Stimulated activated naive CD8-positive, alpha-beta T cell treated with anti-CD3 and anti-CD28 coated beads, Interleukin-15, amount 100 ng/mL, for 72 hours (primary cell): Measurements from ENCODE around the gene SAG.

Source experiments
- ATAC-seq: fragments of 150-1000 bp; cut with Tn5 transposase; 2 replicates; pipeline ENCODE4 v1.10.0; 2021; ENCODE audit warnings: mild to moderate bottlenecking, moderate library complexity
- DNase-seq, 2 donors: peaks; one replicate each; pipeline ENCODE4 v3.0.0; 2021 to 2022
- H3K27ac Mint-ChIP-seq, 2 donors: one replicate each; pipeline ENCODE4 v1.8.0; 2022; ENCODE audit warnings: mild to moderate bottlenecking in 2 of 2, mixed read lengths in 2 of 2, moderate library complexity in 2 of 2
- H3K27me3 Mint-ChIP-seq: one replicate; pipeline ENCODE4 v1.8.0; 2022; ENCODE audit warnings: mixed read lengths
- H3K4me1 Mint-ChIP-seq: one replicate; pipeline ENCODE4 v1.8.0; 2022; ENCODE audit warnings: mild to moderate bottlenecking, mixed read lengths
- H3K4me3 Mint-ChIP-seq, 2 donors: one replicate each; pipeline ENCODE4 v1.8.0; 2022; ENCODE audit warnings: mild to moderate bottlenecking in 2 of 2, mixed read lengths in 2 of 2, moderate library complexity in 1 of 2
- H3K9me3 Mint-ChIP-seq, 2 donors: one replicate each; pipeline ENCODE4 v1.8.0; 2022; ENCODE audit warnings: mixed read lengths in 2 of 2

Gene SAG

DNA sequence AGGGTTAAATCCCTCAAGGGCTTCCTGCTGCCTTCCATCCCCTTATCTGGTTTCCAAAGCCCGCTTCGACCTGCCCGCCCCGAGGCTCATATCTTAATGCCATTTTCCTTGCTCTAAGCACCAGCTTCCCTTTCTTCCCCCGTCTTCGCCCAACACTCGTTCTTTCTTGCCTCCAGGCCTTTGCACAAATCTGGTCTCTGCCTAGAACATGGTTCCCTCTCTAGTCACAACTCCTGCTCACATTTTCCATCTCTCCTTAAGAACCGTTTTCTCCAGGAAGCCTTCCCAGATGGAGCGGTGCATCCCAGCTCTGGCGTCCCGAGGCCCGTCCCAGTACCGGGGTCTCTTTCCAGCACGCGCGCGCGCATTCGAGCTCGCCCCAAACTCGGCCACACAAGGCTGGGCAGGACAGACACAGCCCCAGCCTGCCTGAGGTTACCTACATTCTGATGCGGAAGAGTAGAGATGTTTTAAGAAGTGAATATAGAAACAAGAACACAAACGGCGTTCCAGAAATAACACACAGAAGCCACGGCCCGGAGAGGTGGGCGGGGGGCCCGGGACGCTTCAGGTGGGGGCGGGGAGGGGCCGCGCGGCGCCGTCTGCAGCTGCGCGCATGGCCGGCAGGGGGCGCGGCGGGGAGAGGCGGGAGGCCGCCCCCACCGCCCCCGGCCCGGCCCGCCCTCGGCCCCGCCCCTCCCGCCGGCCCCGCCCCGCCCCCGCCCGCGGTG lies 46.3 kb downstream of the SAG start, which contains the start of gene DGKD:
DGKD (plus strand) TSS at position 726 of the 731 bp plus-strand sequence. CDS start 25 bp downstream, outside the sequence.
- Mint-ChIP-seq H3K4me1 (peaks cover 83% of the 10 kb centered on the region), H3K9me3 (no peaks in the 10 kb centered on the region), H3K27ac (peak within 1 kb of the TSS; percentile 87 to 93), H3K27me3 (no peaks in the 10 kb centered on the region), H3K4me3 (peak within 1 kb of the TSS; percentile 87 to 90)
- ATAC-seq (peak; percentile 64), DNase-seq (peak; percentile 64 to 68)

DNA sequence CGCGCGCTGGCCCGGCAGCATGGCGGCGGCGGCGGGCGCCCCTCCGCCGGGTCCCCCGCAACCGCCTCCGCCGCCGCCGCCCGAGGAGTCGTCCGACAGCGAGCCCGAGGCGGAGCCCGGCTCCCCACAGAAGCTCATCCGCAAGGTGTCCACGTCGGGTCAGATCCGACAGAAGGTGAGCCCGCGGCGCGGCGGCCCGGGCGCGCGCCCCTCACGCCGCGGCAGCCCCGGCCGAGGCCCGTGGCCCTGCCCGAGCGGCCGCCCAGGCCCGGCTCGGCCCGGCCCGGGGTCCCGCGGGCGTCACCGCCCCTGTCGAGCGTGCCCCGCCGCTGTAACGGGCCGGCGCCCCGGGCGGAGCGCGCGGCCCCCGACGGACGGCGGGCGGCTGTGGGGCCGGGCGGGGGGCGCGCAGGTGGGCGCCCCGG lies 46.9 kb downstream of the SAG start:
- no peaks in the 10 kb centered on the region for H3K9me3 Mint-ChIP-seq
- peaks cover 83% of the 10 kb centered on the region for H3K4me1 Mint-ChIP-seq
- H3K27me3 Mint-ChIP-seq = no peaks in the 10 kb centered on the region
- peak; percentile 31 for ATAC-seq
- H3K27ac Mint-ChIP-seq = no peak overlapping the region
- peak overlapping the region in 1 of 2 donors; percentile 55 for H3K4me3 Mint-ChIP-seq
- DNase-seq = no peak

DNA sequence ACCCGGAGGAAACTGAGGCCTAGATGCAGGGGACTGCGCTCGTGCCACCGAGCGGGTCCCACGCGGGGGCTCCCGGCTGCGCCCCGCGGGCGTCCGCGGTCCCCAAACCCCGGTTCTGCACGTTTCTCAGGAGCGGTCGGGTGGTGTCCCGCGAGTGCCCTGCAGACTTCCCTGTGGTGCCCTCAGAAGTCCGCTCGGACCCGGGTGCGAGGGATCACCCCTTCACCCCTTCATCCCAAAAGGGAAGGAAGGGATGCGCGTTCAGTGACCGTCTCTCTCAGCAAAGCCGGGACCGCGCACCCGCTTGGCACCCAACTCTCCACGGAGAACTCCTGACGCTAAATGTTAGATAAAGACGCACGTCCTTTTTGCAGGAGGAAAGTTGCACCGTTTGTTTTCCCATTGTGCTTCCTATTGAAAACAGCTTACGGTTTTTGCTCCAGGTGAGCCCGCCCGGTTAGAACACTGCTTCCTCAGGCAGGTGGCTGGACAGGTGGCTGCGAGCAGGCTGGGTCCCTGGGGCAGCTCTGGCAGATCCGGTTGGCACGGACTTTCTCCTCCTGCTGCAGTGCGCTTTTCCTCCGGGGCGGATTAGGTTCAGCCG lies 47.5 kb downstream of the SAG start:
- peak overlapping the region; percentile 87 to 90 for H3K4me3 Mint-ChIP-seq
- H3K27ac Mint-ChIP-seq = peak overlapping the region; percentile 87 to 93
- H3K27me3 Mint-ChIP-seq = no peaks in the 10 kb centered on the region
- peak in 1 of 2 donors; percentile 33 for DNase-seq
- no peaks in the 10 kb centered on the region for H3K9me3 Mint-ChIP-seq
- peak; percentile 1 for ATAC-seq
- H3K4me1 Mint-ChIP-seq = peaks cover 83% of the 10 kb centered on the region

DNA sequence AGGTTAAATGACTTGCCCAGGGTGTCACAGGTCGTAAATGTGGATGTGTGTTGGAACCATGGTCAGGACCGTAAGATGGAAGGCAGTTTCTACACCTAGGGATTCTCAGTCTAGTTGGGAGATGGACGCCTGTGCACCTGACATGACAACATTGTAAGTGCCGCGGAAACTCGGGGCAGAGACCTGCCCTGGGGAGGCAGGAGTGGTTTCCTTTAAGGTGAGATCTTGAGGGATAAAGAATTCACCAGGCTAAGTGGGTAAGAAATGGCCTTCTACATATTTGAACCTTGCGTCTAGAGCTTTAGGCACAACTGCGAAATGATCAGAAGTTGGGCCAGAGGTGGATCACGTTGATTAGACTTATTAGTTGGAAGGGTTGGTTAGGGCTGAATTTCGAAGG lies 48.3 kb downstream of the SAG start:
- ATAC-seq (no peak), DNase-seq (no peak)
- peaks cover 83% of the 10 kb centered on the region for H3K4me1 Mint-ChIP-seq
- H3K9me3 Mint-ChIP-seq = no peaks in the 10 kb centered on the region
- no peaks in the 10 kb centered on the region for H3K27me3 Mint-ChIP-seq
- H3K27ac Mint-ChIP-seq = peak overlapping the region; percentile 71 to 93
- H3K4me3 Mint-ChIP-seq = peak overlapping the region; percentile 87 to 90

DNA sequence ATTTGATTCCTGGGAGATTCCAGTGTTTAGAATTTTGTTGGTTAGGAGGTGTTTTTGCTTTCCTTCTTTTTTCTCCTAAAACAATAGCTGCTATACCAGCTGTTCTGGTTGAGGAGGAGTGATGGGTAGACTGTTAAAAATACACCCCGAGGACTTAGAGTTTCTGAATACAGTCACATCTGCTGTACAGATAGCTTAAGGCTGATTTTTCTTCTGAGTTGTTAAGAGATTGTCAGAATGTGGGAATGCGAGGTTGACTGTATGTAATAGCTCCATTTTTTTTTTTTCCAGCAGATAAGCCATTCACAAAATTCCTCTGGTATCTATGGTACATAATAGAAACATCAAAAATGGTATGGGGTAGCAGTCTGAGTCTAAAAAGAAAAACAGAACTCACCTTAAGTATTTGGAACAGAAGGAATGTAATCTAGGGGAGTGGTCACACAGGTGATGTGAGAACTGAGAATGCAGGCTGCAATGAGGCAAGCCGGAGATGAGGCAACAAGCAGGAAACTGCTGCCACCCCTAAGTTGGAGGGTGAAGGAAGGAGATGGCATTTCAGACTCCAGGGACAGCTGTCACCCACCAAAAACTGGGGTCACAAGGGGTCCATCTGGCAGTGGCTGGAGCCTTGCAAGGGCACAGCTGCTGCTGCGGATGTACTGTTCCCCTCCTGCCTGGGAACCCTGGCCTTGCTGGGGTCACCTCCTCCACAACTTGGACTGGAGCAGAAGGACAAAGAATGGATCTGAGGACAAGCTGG lies 49.1 kb downstream of the SAG start:
- no peaks in the 10 kb centered on the region for H3K27me3 Mint-ChIP-seq
- DNase-seq (peak; percentile 33 to 70), ATAC-seq (peak; percentile 64)
- H3K9me3 Mint-ChIP-seq = no peaks in the 10 kb centered on the region
- peaks cover 83% of the 10 kb centered on the region for H3K4me1 Mint-ChIP-seq
- H3K27ac Mint-ChIP-seq = peak overlapping the region; percentile 94 to 97
- H3K4me3 Mint-ChIP-seq = peak overlapping the region; percentile 87 to 90

DNA sequence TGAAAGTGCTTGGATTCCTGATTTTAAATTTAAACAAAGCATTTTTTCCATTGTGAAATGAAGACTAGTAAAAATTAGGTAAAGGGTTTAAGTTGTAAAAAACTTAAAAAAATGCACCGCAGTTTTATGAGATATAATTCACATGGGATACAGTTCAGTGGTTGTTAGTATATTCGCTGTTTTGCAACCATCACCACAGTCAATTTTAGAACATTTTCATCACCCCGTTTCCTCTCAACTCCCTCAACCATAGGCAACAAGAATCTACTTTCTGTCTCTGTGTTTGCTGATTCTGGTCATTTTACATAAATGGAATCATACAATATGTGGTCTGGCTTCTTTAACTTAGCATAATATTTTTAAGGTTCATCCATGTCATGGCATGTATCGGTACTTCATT lies 50.7 kb downstream of the SAG start:
- ATAC-seq = no peak
- peaks cover 81% of the 10 kb centered on the region for H3K4me1 Mint-ChIP-seq
- H3K9me3 Mint-ChIP-seq = no peaks in the 10 kb centered on the region
- no peak for DNase-seq
- peak overlapping the region; percentile 87 to 90 for H3K4me3 Mint-ChIP-seq
- H3K27me3 Mint-ChIP-seq = no peaks in the 10 kb centered on the region
- H3K27ac Mint-ChIP-seq = peak overlapping the region in 1 of 2 donors; percentile 94

DNA sequence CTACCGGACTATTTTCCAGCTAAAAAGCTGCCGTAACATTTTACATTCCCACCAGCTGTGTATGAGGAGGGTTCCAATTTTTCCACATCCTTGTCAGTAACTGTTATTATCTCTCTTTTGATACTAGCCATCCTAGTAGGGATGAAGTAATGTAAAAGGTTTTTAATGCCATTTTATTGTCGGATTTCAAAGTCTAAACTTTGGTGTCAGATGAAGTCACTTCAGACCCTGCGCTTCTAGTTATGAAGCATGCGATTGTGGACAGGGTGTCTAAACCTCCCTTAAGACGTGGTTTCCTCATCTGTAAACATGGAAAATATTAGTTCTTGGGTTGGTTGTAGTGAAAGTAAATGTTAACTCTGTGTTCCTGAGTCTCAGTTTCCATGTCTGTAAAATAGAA lies 51.3 kb downstream of the SAG start:
- peak overlapping the region; percentile 87 to 90 for H3K4me3 Mint-ChIP-seq
- peak overlapping the region; percentile 48 to 94 for H3K27ac Mint-ChIP-seq
- H3K9me3 Mint-ChIP-seq = peaks cover 0 to 4% of the 10 kb centered on the region in 2 donors
- peaks cover 80% of the 10 kb centered on the region for H3K4me1 Mint-ChIP-seq
- no peaks in the 10 kb centered on the region for H3K27me3 Mint-ChIP-seq
- ATAC-seq (peak; percentile 67), DNase-seq (peak in 1 of 2 donors; percentile 37)

DNA sequence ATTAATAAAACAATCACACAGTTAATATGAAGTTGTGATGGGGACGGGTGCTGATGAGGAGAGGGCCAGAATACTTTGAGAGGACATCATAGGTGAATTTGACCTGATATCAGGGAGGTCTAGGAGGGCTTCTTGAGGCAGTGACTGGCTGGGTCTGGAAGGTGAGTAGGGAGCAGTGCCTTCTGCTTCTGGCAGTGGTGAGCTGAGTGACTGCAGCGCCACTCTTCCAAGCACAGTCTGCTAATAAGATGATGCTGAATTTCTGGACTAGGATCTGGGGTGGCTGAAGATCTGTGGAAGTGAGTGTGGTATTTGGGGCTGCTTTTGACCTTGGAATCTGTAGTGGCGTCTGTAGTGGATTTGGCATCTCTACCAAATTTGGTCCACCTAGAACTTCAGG lies 52.2 kb downstream of the SAG start:
- no peaks in the 10 kb centered on the region for H3K27me3 Mint-ChIP-seq

DNA sequence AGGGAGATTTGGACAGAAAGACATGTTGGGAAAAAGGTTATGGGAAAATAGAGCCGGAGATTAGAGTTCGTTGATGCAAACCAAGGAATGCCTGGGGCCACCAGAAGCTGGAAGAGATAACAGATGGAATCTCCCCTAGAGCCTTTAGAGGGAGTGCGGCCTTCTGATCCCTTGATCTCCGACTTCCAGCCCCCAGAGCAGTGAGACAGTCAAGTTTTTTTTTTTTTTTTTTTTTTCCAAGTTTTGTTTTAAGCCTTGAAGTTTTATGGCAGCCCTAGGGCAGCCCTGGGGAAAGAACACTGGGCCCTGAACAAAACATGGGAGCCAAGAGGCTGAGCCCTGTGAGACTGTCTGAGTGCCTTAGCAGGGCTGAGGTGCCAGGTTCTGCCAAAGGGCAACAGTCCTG lies 53.2 kb downstream of the SAG start:
- Mint-ChIP-seq H3K4me3 (no peak overlapping the region), H3K27ac (no peak overlapping the region), H3K9me3 (peaks cover 0 to 4% of the 10 kb centered on the region in 2 donors), H3K27me3 (no peaks in the 10 kb centered on the region), H3K4me1 (peaks cover 91% of the 10 kb centered on the region)
- DNase-seq (no peak), ATAC-seq (no peak)

More for the DNA sequence above, 52.2 kb downstream of the SAG start:
- DNase-seq (no peak), ATAC-seq (no peak)
- Mint-ChIP-seq H3K4me1 (peaks cover 87% of the 10 kb centered on the region), H3K4me3 (peak overlapping the region; percentile 87 to 90), H3K9me3 (peaks cover 0 to 4% of the 10 kb centered on the region in 2 donors), H3K27ac (peak overlapping the region; percentile 29 to 94)

DNA sequence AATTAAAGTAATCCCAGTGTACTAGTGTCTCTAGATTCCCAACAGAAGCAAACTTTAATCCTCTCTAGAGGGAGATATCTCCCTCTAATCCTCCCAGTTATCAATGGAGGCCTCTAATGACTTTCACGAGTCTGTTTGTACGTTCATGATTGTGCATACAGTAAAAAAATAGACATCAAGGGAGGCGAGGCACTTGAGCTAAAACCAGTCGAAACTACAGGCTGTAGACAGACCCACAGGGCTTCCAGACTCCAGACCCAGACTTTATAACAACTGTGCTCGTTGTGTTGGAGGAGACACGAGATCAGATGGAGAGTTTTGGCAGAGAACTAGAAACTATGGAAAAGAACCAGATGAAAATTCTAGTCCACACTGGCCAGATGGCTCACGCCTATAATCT lies 53.7 kb downstream of the SAG start:
- Mint-ChIP-seq H3K4me3 (no peak overlapping the region), H3K27ac (no peak overlapping the region), H3K4me1 (peaks cover 91% of the 10 kb centered on the region), H3K9me3 (peaks cover 0 to 4% of the 10 kb centered on the region in 2 donors), H3K27me3 (no peaks in the 10 kb centered on the region)
- ATAC-seq (no peak), DNase-seq (no peak)

DNA sequence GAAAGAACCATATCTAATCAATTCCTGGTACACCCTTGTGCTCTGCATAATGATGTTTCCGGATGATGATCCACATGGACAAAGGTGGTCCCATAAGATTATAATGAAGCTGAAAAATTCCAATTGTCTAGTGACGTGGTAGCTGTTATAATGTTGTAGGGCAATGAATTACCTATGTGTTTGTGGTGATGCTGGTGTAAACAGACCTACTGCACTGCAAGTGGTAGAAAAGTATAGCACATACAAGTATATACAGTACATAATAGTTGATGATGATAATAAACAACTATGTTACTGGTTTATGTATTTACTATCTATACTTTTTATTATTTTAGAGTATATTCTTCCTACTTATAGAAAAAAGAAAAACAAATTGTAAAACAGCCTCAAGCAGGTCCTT lies 55.1 kb downstream of the SAG start:
- Mint-ChIP-seq H3K9me3 (peaks cover 0 to 4% of the 10 kb centered on the region in 2 donors), H3K27ac (no peak overlapping the region), H3K27me3 (no peaks in the 10 kb centered on the region), H3K4me3 (no peak overlapping the region), H3K4me1 (peaks cover 90% of the 10 kb centered on the region)
- no peak for ATAC-seq
- DNase-seq = no peak

DNA sequence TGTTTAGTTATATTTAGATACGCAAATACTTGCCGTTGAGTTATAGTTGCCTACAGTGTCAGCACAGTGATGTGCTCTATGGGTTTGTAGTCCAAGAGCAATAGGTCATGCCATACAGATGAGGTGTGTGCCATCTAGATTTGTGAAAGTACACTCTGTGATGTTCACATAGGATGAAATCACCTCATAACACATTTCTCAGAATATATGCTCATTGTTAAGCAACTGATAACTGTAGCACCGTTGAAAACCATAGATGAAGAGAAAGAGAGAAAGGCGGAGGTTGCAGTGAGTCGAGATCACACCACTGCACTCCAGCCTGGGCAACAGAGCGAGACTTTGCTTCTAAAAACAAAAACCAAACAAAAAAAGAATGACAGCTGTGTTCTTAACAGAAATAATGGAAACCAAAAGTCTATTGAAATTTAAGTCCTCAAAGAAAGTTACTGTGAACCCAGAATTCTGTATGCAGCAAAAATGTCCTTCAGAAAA lies 56.2 kb downstream of the SAG start:
- Mint-ChIP-seq H3K27ac (peak overlapping the region in 1 of 2 donors; percentile 8), H3K9me3 (peaks cover 0 to 4% of the 10 kb centered on the region in 2 donors), H3K4me3 (no peak overlapping the region), H3K27me3 (no peaks in the 10 kb centered on the region), H3K4me1 (peaks cover 90% of the 10 kb centered on the region)
- DNase-seq (no peak), ATAC-seq (peak; percentile 45)

DNA sequence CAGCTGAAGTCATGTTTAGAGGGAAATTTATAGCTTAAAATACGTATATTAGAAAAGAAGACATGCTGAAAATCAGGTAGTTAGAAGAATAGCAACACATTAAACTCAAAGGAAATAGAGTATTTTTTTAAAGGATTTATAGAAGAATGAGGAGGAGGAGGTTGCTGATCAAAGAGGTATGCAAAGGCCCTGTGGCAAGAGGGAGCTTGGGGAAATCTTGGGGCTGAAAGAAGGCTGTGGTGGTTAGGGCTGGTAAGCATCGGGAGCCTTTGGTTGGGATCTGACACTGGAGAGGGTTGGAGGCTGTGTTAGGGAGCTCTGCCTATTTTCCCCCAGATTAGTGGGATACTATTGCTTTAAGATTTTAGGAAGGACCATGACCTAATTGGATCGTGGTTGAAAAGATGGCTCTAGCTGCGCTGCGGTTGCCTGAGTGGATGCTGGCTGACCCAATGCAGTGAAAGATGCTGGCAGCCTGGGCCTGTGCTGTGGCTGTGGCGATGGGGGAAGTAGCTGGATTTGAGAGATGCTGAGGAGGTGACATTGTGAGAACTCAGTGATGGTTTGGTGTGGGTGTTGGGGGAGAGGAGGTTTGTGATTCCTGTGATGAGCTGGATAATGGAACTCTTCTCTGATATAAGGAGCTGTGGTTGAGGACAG lies 58.4 kb downstream of the SAG start:
- Mint-ChIP-seq H3K27me3 (no peaks in the 10 kb centered on the region), H3K27ac (peak overlapping the region; percentile 64 to 74), H3K4me1 (peaks cover 85% of the 10 kb centered on the region), H3K4me3 (no peak overlapping the region), H3K9me3 (peaks cover 0 to 4% of the 10 kb centered on the region in 2 donors)
- DNase-seq = no peak
- peak; percentile 59 for ATAC-seq

DNA sequence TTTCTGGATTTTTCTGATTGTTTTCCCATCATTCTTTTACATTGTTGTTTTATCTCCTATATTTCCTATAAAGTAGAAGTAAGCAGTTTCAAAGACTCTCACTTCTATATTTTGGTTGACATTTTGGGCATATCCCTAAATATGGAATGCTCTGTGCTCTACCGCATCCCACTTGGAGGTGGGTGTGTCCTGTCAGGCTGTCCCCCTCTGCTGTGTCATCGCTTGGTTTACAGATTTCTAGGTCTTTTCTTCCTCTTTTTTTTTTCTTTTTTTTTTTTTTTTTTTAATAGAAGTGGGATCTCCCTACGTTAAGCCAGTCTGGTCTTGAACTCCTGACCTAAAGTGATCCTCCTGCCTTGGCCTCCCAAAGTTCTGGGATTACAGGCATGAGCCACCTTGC lies 60.0 kb downstream of the SAG start:
- no peak for ATAC-seq
- no peak overlapping the region for H3K4me3 Mint-ChIP-seq
- peaks cover 75% of the 10 kb centered on the region for H3K4me1 Mint-ChIP-seq
- peaks cover 0 to 4% of the 10 kb centered on the region in 2 donors for H3K9me3 Mint-ChIP-seq
- no peak for DNase-seq
- H3K27ac Mint-ChIP-seq = peak overlapping the region in 1 of 2 donors; percentile 95
- no peaks in the 10 kb centered on the region for H3K27me3 Mint-ChIP-seq

DNA sequence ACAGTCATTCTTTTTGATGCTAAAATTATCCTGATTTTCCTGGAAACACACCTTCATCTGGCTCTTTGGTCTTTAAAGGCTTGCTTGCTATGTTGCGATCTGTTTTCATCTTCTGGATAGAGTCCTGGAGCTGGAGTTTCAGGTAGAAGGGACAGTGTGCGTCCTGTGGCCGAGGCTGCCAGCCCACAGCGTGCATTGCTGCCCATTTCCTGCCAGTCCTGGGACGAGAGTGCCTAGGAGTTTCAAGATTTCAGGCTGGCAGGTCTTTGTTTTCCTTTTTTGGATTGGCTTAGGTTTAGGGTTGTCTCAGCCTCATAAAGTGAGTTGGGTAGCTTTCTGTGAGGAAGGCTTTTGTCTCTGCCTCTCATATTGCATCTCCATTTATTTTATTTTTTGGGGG lies 61.1 kb downstream of the SAG start:
- Mint-ChIP-seq H3K4me1 (peaks cover 78% of the 10 kb centered on the region), H3K9me3 (peaks cover 0 to 1% of the 10 kb centered on the region in 2 donors), H3K4me3 (no peak overlapping the region), H3K27ac (no peak overlapping the region), H3K27me3 (no peaks in the 10 kb centered on the region)
- no peak for DNase-seq
- ATAC-seq = no peak
